HG03135 (cell line): Measurements from ENCODE around the gene CAPRIN2.

ENCODE experiments used
- ATAC-seq: cut with Tn5 transposase; IDR thresholded peaks from one replicate; pipeline ENCODE4 v1.9.1; 2021; ENCODE audit warnings: mild to moderate bottlenecking, moderate library complexity; ENCODE audit not compliant: unreplicated experiment

The CAPRIN2 gene

GRCh38 chr12:30754750-30755394, at the start of gene CAPRIN2:
CAPRIN2 (minus strand) TSS chr12:30754951; CDS start chr12:30753520, 1,431 bp downstream.
- ATAC-seq: peak; percentile 94

- no peak for ATAC-seq
Observed at GRCh38 chr12:30797689-30798088, 42.9 kb upstream of the CAPRIN2 start.

GRCh38 chr12:30796891-30797371, 42.2 kb upstream of the CAPRIN2 start:
- no peak for ATAC-seq

GRCh38 chr12:30796313-30796780, 41.6 kb upstream of the CAPRIN2 start:
- no peak for ATAC-seq

- peak; percentile 91 for ATAC-seq
Observed at GRCh38 chr12:30795410-30796312, 40.9 kb upstream of the CAPRIN2 start.

- no peak for ATAC-seq
Observed at GRCh38 chr12:30794591-30795409, 40.0 kb upstream of the CAPRIN2 start.

GRCh38 chr12:30794020-30794419, 39.3 kb upstream of the CAPRIN2 start:
- ATAC-seq: no peak

GRCh38 chr12:30792648-30793499, 38.1 kb upstream of the CAPRIN2 start:
- ATAC-seq: no peak

- no peak for ATAC-seq
Observed at GRCh38 chr12:30792085-30792484, 37.3 kb upstream of the CAPRIN2 start.

GRCh38 chr12:30788754-30789153, 34.0 kb upstream of the CAPRIN2 start:
- no peak for ATAC-seq

GRCh38 chr12:30785630-30786029, 30.9 kb upstream of the CAPRIN2 start:
- no peak for ATAC-seq

GRCh38 chr12:30784508-30784907, 29.8 kb upstream of the CAPRIN2 start:
- no peak for ATAC-seq

- no peak for ATAC-seq
Observed at GRCh38 chr12:30783946-30784345, 29.2 kb upstream of the CAPRIN2 start.

- ATAC-seq: no peak
Observed at GRCh38 chr12:30782316-30783173, 27.8 kb upstream of the CAPRIN2 start.

- no peak for ATAC-seq
Observed at GRCh38 chr12:30779578-30779977, 24.8 kb upstream of the CAPRIN2 start.

- ATAC-seq: no peak
Observed at GRCh38 chr12:30779178-30779577, 24.4 kb upstream of the CAPRIN2 start.

GRCh38 chr12:30774599-30774998, 19.8 kb upstream of the CAPRIN2 start:
- ATAC-seq: no peak

GRCh38 chr12:30769802-30770201, 15.1 kb upstream of the CAPRIN2 start:
- ATAC-seq: no peak

GRCh38 chr12:30764251-30764650, 9.5 kb upstream of the CAPRIN2 start:
- ATAC-seq: no peak
